HG03196 (cell line): ENCODE results near the gene SIN3A.
"Not testable (repeated sequence)": the region's sequence is repeated elsewhere in the genome, so short reads cannot be mapped to it uniquely, and the experiment has no call there.

Experiments used
- ATAC-seq: cut with Tn5 transposase; IDR thresholded peaks from one replicate; pipeline ENCODE4 v1.9.1; 2021; ENCODE audit not compliant: unreplicated experiment

The SIN3A gene

GRCh38 chr15:75335705-75336355 lies 115.7 kb downstream of the SIN3A start, which contains the start of gene COMMD4:
Gene COMMD4 (plus strand): TSS chr15:75336063. CDS start chr15:75336090, 27 bp downstream.
- peak; percentile 48 for ATAC-seq

- no peak for ATAC-seq
These were observed 116.2 kb downstream of the SIN3A start for GRCh38 chr15:75335313-75335704.

GRCh38 chr15:75333654-75334419 lies 117.7 kb downstream of the SIN3A start:
- ATAC-seq = not testable (repeated sequence)

- ATAC-seq = not testable (repeated sequence)
These were observed 119.4 kb downstream of the SIN3A start for GRCh38 chr15:75332093-75332492.

- no peak for ATAC-seq
These were observed 121.9 kb downstream of the SIN3A start for GRCh38 chr15:75329571-75329970.

- no peak for ATAC-seq
These were observed 122.8 kb downstream of the SIN3A start for GRCh38 chr15:75328493-75329314.

GRCh38 chr15:75327491-75327890 lies 124.0 kb downstream of the SIN3A start:
- ATAC-seq = no peak

- ATAC-seq = no peak
These were observed 124.5 kb downstream of the SIN3A start for GRCh38 chr15:75327005-75327404.

GRCh38 chr15:75325922-75326321 lies 125.6 kb downstream of the SIN3A start:
- ATAC-seq = no peak

- no peak for ATAC-seq
These were observed 129.8 kb downstream of the SIN3A start for GRCh38 chr15:75321711-75322110.
